Testis (tissue), 3 donors: ENCODE measurements around the gene PCBP2. TPM values are rescaled to one million over a fixed set of nuclear protein-coding genes. Genes with fewer than 3 reads are reported as not detected.

Source experiments
- DNase-seq: peaks from one replicate; pipeline ENCODE4 v3.0.0-alpha.2; 2019
- H3K27ac ChIP-seq, 2 donors: fragments of 200-600 bp; sonication (generic); one replicate each; pipeline ENCODE4 v1.5.1; 2019
- H3K27me3 ChIP-seq: fragments of 200-600 bp; sonication (generic); one replicate; pipeline ENCODE4 v1.5.1; 2019
- H3K36me3 ChIP-seq: fragments of 200-600 bp; sonication (generic); one replicate; pipeline ENCODE4 v1.5.1; 2017; ENCODE audit warnings: low read depth; ENCODE audit errors: missing control alignments
- H3K4me1 ChIP-seq: fragments of 200-600 bp; sonication (generic); one replicate; pipeline ENCODE4 v1.5.1; 2019
- H3K4me3 ChIP-seq, 2 donors: fragments of 200-600 bp; sonication (generic); one replicate each; pipeline ENCODE4 v1.5.1; 2017 to 2019
- H3K9me3 ChIP-seq: fragments of 200-600 bp; sonication (generic); one replicate; pipeline ENCODE4 v1.5.1; 2017
- POLR2A ChIP-seq: fragments of 450-650 bp; IDR thresholded peaks from one replicate; pipeline ENCODE4 v1.6.1; 2017; ENCODE audit warnings: antibody characterized with exemption, mild to moderate bottlenecking, moderate library complexity
- WGBS, 2 donors: methylation state at CpG; one replicate each; pipeline ENCODE4 v1.1.5; 2018; 5-methylcytosine and 5-hydroxymethylcytosine counted together
- intact Hi-C: fragments of 100-400 bp; cut with DNase I; formaldehyde crosslinking; loops from one replicate; pipeline ENCODE4 v1.15.1; 2023; ENCODE audit warnings: low total_unique reads
- polyA plus RNA-seq: library from polyadenylated mRNA; stranded (reverse); fragments of 350-450 nt; fragmentation: Illumina TruSeq; extraction: RNeasy Lipid Tissue Mini Kit (QIAGEN cat#74804); gene quantifications from one replicate; pipeline ENCODE4 v1.2.3, GENCODE V29; 2014; ENCODE audit warnings: low read depth, low replicate concordance; ENCODE audit not compliant: insufficient read depth
- total RNA-seq, 2 donors: library from RNA; depleted of rRNA; stranded (reverse); fragments of >200 nt; gene quantifications; one replicate each; pipeline ENCODE4 v1.2.3, GENCODE V29; 2016
- TF ChIP-seq, protein P1 (sequence below), 3 experiments: fragments of 450-650 bp in 2 of 3; fragments of 200-600 bp in 1 of 3; sonication (generic) in 1 of 3; IDR thresholded peaks; one replicate each; pipeline ENCODE4 v1.5.1; 2016 to 2019; ENCODE audit warnings: antibody characterized with exemption in 3 of 3, mild to moderate bottlenecking in 2 of 3, moderate library complexity in 1 of 3

The PCBP2 gene
- total and polyA plus RNA-seq, 3 donors from 2014 or later = 553 to 1,065 (median 632) TPM

DNA sequence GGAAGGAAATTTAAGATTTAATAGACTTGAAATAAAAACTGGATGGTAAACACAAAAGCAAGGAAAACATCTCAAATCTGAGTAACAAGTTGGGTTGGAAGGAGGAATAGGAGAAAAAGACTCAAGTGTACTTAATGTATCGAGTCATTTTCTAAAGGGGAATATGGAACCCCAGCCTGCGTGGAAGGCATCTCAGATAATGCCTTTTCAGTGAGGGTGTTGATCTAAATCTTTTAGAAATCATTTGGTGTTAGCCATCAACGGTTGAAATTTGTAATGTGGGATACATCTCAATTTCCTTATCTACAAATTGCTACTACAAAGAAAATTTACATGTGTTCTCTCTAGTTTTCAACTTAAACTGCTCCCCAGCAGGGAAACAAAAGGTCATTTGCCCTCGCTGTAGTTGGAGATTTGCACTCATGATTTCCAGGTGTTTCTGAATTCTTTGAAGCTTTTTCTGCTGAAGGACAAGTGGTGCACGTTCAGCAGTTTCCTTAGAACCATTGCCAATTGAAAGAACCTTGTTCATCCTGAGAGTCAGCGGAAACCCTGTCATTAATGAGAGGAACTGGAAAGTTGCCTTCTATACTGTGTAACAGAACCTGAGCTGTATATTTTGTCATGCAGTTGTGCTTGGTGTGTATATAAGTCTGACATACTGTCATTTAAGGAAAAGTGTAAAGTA is 2.2 kb downstream of the PCBP2 start:
- DNase-seq = no peak
- peaks cover 19% of the 10 kb centered on the region for H3K4me1 ChIP-seq
- no peak overlapping the region for H3K4me3 ChIP-seq
- H3K27ac ChIP-seq = no peak overlapping the region
- TF ChIP-seq, protein P1, sequence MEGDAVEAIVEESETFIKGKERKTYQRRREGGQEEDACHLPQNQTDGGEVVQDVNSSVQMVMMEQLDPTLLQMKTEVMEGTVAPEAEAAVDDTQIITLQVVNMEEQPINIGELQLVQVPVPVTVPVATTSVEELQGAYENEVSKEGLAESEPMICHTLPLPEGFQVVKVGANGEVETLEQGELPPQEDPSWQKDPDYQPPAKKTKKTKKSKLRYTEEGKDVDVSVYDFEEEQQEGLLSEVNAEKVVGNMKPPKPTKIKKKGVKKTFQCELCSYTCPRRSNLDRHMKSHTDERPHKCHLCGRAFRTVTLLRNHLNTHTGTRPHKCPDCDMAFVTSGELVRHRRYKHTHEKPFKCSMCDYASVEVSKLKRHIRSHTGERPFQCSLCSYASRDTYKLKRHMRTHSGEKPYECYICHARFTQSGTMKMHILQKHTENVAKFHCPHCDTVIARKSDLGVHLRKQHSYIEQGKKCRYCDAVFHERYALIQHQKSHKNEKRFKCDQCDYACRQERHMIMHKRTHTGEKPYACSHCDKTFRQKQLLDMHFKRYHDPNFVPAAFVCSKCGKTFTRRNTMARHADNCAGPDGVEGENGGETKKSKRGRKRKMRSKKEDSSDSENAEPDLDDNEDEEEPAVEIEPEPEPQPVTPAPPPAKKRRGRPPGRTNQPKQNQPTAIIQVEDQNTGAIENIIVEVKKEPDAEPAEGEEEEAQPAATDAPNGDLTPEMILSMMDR (IDR thresholded peaks at IDR 0.05) = no peak
- TF ChIP-seq POLR2A = no peak
- no peaks in the 10 kb centered on the region for H3K36me3 ChIP-seq
- no peaks in the 10 kb centered on the region for H3K9me3 ChIP-seq
- 22% methylated on average over 6 of the region's 6 CpGs for WGBS, 2 donors
- intact Hi-C loops = loop anchor here (10.0 kb wide), 1 partner anchor 51 kb away; the partner anchor contains the start of genes NPFF and TARBP2
- no peaks in the 10 kb centered on the region for H3K27me3 ChIP-seq

DNA sequence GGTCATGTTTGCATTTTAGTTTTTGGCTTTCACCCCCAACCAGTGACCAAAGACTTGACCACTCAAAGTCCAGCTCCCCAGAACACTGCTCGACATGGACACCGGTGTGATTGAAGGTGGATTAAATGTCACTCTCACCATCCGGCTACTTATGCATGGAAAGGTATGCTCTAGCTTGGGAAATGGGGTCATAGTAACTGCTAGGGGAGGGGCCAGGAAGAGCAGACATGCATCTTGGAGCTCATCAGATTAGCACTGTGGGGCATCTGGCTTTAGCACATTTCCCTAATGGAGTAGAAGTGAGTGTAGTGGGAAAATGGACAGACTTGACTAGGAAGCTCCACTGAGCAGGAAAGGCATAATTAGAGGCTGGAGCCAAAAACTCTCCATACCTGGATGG is 2.8 kb downstream of the PCBP2 start:
- H3K36me3 ChIP-seq = no peaks in the 10 kb centered on the region

DNA sequence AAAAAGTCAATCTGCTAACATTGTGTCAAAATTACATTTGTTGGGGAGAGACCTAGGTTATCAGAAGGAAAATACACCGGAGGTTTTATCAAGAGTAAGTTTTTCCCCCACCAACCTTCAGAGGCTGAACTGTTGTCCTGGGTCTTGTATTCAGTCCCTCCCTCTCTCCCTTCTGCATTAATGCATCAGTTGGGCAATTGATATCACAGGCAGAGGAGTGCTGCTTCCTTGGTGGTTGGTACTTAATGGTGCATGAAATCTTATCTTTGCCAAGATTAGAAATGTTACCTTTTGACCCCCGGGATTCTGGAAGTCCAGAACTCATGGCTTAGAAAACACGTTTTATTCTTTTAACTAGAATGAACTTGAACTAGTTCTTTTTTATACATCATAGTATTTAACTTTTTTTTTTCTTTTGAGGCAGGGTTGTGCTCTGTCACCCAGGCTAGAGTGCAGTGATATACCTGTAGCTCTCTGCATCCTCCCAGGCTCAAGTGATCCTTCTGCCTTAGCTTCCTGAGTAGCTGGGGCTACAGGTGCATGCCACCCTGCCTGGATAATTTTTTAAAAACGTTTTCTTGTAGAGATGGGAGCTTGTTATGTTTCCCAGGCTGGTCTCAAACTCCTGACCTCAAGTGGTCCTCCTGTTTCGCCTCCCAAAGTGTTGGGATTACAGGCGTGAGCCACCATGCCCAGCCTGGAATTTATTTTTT is 4.9 kb downstream of the PCBP2 start:
- H3K36me3 ChIP-seq = no peaks in the 10 kb centered on the region
- H3K27me3 ChIP-seq = no peaks in the 10 kb centered on the region
- peak overlapping the region in 1 of 2 donors; percentile 10 for H3K27ac ChIP-seq
- no peaks in the 10 kb centered on the region for H3K9me3 ChIP-seq
- no peak for DNase-seq
- peaks cover 22% of the 10 kb centered on the region for H3K4me1 ChIP-seq
- 60 to 62% methylated on average over 6 of the region's 6 CpGs for WGBS, 2 donors
- intact Hi-C loops = loop anchor here (10.0 kb wide), 1 partner anchor 48 kb away; the partner anchor contains the start of genes NPFF and TARBP2
- no peak overlapping the region for H3K4me3 ChIP-seq
- TF ChIP-seq, protein P1 (IDR thresholded peaks at IDR 0.05) = no peak
- no peak for TF ChIP-seq POLR2A

More for the DNA sequence above, 2.8 kb downstream of the PCBP2 start:
- H3K27ac ChIP-seq = no peak overlapping the region
- H3K4me1 ChIP-seq = peaks cover 19% of the 10 kb centered on the region
- no peaks in the 10 kb centered on the region for H3K27me3 ChIP-seq
- WGBS, 2 donors = 42 to 47% methylated on average over 3 of the region's 3 CpGs
- DNase-seq = no peak
- H3K4me3 ChIP-seq = no peak overlapping the region
- no peaks in the 10 kb centered on the region for H3K9me3 ChIP-seq
- intact Hi-C loops = loop anchor here (10.0 kb wide), 1 partner anchor 50 kb away; the partner anchor contains the start of genes NPFF and TARBP2
- TF ChIP-seq, protein P1 (IDR thresholded peaks at IDR 0.05) = no peak
- TF ChIP-seq POLR2A = no peak

DNA sequence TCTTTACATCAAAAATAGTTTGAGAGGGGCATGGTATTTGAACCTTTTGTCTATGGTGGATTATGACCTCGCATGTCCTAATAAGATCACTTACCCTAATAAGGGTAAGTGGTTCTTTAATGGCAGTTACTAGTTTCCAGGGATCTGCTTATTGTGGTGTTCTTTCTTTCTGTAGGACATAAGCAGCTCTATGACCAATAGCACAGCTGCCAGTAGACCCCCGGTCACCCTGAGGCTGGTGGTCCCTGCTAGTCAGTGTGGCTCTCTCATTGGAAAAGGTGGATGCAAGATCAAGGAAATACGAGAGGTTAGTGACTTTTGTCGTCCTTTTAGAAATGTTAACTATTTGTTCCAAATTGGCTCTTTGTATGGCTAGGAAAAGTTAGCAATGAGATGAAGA is 7.2 kb downstream of the PCBP2 start:
- Histone ChIP-seq H3K4me3 (no peak overlapping the region), H3K36me3 (no peaks in the 10 kb centered on the region), H3K4me1 (peaks cover 18% of the 10 kb centered on the region), H3K27me3 (no peaks in the 10 kb centered on the region), H3K27ac (no peak overlapping the region), H3K9me3 (no peaks in the 10 kb centered on the region)
- intact Hi-C loops = loop anchor here (10.0 kb wide), 1 partner anchor 46 kb away; the partner anchor contains the start of genes NPFF and TARBP2
- WGBS, 2 donors = 67 to 70% methylated on average over 4 of the region's 4 CpGs
- DNase-seq = no peak
- TF ChIP-seq POLR2A = no peak
- TF ChIP-seq, protein P1 (IDR thresholded peaks at IDR 0.05) = no peak
